T follicular helper cell (primary cell): ENCODE data around the gene HSD17B10.
"Not testable (repeated sequence)": the region's sequence is repeated elsewhere in the genome, so short reads cannot be mapped to it uniquely, and the experiment has no call there.

ENCODE experiments used
- DNase-seq: peaks from one replicate; pipeline ENCODE4 v3.0.0-alpha.2; 2020; ENCODE audit warnings: low read depth
- total RNA-seq, 2 experiments: gene quantifications; one replicate each; lab custom pipeline; 2026; lab: John Stamatoyannopoulos, UW

Gene HSD17B10
- 40.6 to 89.7 reads per million in 2 experiments for total RNA-seq

GRCh38 chrX:53433651-53434639, at the start of gene HSD17B10:
TSS of gene HSD17B10 (minus strand) at chrX:53434370. CDS start at chrX:53434345, 25 bp downstream.
- peak; percentile 81 for DNase-seq

DNA sequence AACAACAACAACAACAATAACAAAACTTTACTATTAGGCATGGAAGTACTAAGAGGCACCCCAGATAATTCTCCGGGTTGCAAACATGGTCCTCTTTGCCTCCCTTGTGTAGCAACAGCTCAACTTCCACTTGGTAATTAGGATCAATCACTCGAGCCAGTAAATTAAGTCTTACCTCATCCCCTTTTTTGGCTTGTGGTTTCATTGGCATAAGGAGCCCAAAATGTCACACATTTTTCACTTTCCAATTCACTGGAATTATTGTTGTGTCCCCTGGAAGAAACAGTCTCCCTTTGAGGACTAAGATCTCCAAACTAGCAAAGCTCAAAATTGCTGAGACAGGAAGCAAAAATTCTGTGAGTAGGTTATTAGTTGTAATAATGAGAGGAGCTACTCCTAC, 49.2 kb upstream of the HSD17B10 start:
- no peak for DNase-seq

DNA sequence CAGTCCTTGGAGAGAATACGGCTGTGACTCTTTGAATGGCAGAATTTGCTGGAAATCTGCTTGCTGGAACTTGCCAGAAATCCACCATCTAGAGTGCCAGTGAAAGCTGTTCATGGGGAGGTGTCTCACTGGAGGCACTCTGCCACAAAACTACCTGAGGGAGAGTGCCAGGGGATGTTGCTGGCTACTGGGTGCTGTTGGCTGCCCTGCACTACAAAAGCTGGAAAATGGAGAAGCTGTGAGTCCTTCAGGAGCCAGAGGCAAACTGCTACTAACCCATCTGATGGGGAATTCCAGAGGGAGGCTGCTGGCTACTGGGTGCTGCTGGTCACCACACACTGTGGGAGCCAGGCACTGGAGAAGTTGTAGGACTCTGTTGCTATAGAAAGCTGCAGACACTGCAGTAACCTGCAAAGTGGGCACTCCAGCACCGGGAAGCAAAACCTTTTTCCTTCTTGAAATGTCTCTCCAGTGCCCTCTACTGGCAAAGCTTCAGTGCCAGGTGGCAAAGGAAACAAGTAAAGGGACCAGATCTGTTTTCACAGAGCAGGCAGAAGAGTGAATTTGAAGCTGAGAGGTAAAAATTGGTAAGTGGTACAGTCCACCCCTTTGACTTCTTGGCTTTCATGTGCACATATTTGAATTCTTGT, 47.8 kb upstream of the HSD17B10 start:
- peak; percentile 12 for DNase-seq

DNA sequence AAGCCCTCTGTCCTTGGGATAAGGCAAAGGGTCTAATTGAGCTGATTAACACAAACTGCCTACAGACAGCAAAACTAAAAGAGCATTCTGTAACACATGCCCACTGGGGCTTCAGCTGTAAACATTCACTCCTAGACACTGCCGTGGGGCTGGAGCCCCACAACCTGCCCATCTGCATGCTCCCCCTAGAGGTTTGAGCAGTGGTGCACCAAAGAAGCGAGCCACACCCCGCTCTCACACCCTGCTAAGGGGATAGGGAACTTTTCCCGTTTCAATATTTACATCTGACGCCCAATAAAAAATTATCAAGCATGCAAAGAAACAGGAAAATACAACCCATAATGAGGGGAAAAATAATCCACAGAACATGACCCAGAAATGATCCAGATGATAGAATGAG, 46.9 kb upstream of the HSD17B10 start:
- DNase-seq, result no peak

DNA sequence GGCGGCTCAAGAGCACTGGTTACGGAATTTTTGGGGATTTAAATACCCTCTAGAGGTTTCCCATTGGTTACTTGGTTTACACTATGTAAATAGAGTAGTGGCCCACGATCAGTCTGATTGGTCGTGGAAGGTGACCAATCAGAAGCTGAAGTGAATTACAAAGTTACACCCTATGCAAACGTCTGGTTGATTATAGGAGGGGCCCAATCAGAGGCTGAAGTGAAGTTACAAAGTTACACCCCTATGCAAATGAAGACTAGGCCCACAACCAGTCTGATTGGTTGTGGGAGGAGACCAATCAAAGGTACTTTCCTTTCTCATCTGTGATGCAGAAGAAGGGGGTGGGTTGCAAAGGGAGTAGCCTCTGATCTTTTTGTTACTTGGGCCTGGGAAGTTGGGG, 45.1 kb upstream of the HSD17B10 start:
- no peak for DNase-seq

GRCh38 chrX:53476371-53476770, 42.2 kb upstream of the HSD17B10 start:
- DNase-seq, result no peak

DNA sequence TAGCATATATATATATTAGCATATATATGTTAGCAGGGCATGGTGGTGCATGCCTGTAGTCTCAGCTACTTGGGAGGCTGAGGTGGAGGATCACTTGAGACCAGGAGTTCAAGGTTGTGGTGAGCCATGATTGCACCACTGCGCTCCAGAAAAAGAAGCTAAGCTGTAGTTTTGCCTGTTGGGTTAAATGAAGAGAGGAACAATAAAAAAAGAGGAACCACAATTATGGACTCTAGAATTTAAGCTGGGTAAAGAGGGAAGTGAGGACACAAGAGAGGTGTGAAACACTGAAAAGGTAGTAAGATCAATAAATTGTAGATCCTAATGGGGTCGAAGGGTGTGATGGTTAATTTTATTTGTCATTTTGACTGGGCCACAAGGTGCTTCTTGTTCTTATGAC, 40.5 kb upstream of the HSD17B10 start:
- DNase-seq, result no peak

- no peak for DNase-seq
These were observed 37.2 kb upstream of the HSD17B10 start for GRCh38 chrX:53471346-53471745.

DNA sequence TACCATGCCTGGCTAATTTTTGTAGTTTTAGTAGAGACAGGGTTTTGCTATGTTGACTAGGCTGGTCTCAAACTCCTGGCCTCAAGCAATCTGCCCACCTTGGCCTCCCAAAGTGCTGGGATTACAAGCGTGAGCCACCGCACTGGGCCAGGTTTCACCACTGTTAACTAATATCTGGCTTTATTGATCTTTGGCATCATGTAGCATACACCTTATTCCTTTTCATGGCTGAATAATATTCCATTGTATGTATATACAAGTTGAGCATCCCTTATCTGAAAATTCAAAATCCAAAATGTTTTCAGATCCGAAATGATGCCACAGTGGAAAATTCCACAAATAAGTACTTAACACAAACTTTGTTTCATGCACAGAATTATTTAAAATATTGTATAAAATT, 34.5 kb upstream of the HSD17B10 start:
- not testable (repeated sequence) for DNase-seq

- DNase-seq, result no peak
These were observed 23.9 kb upstream of the HSD17B10 start for GRCh38 chrX:53458082-53458481.

- no peak for DNase-seq
These were observed 22.1 kb upstream of the HSD17B10 start for GRCh38 chrX:53456254-53456653.

GRCh38 chrX:53452812-53453211, 18.6 kb upstream of the HSD17B10 start:
- no peak for DNase-seq

DNA sequence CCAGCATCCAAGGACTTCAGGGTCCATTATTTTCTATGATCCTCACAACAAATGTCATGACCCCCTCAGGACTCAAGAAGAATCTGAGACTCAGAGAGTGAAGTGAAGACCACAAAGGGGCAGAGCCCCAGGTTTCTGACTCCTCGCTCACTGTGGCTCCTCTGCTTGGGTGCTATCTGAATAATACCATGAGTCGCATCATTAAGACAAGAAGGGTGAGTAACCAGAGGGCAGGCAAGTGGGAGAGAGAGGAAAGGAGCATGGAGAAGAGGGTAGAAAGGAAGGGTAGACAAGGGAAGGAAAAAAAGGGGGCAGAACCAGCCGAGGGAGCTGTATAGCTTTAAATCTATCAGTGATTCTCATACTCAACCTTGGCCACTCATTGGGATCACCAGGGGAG, 15.5 kb upstream of the HSD17B10 start:
- DNase-seq, result no peak

- no peak for DNase-seq
These were observed 13.3 kb upstream of the HSD17B10 start for GRCh38 chrX:53447441-53447840.

- DNase-seq, result no peak
These were observed 11.8 kb upstream of the HSD17B10 start for GRCh38 chrX:53445977-53446376.

DNA sequence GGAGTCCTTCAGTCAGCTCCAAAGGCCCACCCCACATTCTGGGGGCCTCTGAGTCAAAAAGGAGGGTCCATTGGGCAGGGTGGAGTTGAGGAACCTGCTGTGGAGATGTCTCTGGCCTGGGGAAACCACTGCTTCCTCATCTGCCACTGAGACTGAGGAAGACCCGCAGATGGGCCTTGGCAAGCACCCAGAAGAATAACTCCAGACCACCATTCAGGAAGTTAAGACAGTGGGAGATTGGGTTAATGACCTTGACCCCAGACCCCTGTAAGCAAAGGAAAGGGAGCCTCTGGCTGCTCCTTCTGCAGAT, 8.1 kb upstream of the HSD17B10 start:
- DNase-seq, result no peak

DNA sequence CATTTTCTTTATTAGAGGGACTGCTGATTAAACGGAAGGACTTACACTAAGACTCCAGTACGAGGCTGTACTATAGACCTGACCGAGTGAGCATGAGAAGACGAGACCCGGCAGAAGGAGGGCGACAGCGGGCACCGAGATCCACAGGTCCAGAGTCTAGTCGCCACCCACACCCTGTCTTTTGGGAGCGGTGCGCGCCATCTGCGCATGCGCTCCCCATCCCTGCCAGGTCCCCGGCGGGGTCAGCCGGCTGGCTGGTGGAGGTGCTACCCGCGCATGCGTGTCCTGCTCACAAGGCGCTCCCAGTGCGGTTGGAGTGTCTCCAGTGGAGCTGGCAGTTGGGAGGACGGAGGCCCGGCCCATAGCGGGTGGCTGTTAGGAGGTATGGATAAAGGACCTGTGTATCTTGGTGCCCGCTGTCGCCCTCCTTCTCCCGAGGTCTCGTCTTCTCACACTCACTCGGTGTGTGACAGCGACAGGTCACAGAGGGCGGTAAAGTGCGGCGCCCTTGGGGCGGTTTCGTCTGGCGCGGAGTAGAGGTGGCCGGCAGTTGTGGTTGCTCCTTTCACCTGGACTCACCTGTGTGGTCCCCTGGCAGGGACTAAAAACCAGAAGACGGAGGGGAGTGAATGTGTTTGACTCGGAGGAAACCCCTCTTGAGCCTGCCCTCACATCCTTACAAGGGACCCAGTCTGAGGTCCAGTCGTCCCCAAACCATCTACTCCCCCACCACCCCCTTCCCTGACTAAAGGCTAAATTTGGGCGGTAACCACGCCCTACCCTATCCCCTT, 7.6 kb upstream of the HSD17B10 start:
- DNase-seq, result peak; percentile 50

DNA sequence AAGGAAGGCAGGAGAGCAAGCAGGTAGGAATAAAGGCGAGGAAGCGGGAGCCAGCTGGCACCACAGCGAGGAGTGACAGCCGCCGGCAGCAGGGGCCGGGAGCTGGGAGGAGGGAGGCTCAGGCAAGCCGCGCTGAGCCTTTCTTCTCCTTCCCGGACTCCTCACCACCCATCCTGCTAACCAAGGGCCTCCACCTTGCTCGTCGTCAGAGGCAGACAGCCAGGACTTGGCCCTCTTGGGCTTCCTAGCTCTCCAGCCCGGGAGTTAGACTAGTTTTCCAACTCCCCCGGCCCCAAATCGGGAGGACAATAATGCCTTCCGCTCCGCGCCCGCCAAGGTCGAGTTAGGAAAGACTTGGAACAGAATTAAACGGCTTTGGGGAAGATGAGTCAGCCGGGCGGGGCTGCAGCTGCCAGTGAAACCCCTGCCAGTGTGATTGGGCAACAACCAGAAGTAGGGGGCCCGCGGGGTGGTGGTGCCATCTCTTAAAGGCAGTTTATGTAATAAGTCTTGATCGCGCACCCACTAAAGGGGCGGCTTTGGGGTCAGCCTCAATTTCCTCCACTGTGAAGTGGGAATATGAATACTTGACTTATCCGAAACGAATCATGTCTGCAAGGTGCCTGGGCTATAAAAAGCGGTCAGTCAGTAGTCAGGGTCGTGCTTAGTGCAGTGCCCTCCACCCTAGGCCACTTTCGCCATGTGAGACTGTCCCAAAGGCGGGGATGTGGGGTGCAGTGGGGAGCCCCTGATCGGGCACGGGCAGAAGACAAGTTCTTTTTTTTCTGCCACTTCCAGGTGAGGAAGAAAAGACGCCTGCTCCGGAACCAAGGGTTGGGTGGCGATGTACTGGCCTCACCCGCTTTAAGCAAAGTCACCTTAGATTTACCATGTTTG, 6.7 kb upstream of the HSD17B10 start:
- no peak for DNase-seq

GRCh38 chrX:53440101-53440500, 5.9 kb upstream of the HSD17B10 start:
- no peak for DNase-seq

DNA sequence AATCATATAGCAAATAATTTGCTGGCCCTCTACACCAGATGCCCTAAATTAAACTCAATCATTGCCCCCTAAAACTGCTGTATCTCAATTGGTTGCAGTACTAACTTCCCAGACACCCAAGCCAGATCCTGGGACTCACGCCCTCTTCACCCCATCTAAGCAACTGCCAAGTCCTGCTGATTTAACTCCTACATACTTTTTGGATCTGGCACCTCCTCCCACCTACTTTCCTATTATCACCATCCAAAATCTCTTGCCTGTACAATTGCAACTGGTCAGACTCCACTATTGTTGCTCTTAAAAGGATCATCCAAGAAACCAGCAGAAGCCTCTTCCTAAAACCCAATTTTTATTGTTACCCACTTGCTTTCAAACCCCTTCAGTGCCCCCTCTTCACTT, 4.7 kb upstream of the HSD17B10 start:
- no peak for DNase-seq

DNA sequence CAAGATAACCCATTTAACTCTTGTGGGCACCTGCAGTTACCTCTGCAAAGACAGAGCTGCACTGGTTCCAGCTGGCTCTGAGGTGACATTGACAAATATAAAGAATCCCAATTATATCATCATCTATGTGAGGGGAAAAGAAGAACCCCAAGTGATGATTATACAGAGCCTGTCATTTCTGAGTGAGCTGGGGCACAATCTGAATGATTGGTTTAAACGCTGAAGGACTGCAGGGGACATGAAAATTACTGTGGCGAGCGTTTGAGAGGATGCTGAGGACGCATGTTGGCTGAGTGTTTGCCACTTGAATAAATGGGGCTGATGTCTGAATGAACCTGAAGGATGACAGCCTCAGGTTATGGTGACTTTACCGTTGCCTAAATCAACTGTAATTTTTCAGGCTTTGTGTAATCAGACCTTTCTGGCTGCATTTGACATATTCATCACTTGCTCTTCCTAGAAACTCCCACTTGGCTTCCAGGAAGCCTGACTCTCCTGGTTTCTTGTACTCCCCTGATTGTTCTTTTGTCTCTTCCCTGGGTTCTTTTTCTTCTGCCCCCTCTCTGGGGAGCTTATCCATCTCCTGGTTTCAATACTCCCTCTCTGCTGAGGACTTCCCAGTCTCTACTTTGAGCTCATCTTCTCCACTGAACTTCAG, 4.1 kb upstream of the HSD17B10 start:
- no peak for DNase-seq
